ENCODE results near the gene C12orf75.
"Not testable (repeated sequence)": the region's sequence is repeated elsewhere in the genome, so short reads cannot be mapped to it uniquely, and the experiment has no call there.

Gene C12orf75

GRCh38 chr12:105374303-105374702 is 43.8 kb downstream of the C12orf75 start:
- DNase-seq (ENCODE audit: low read depth, low spot score): no peak

DNA sequence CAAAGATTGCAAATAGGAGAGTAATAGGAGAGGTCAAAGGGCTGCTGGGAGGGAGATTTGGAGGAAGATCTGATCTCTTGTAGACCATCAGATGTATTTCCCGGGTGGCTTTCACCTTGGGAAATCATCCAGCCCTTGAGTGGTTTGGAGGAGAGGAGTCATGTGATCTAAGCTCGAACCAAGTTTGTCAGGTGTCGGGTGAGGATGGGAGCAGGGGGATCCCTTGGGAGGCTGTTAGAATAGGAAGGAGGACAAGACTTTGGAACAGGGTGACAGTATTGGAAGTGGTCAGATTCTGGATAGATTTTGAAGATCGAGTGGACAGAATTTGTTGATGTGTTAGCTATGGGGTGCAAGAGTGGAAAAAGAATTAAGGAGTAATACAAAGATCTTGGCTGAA is 46.6 kb downstream of the C12orf75 start:
- no peak for DNase-seq (ENCODE audit: low read depth, low spot score)

GRCh38 chr12:105378911-105379310 is 48.4 kb downstream of the C12orf75 start:
- DNase-seq (ENCODE audit: low read depth, low spot score): peak; percentile 40

DNA sequence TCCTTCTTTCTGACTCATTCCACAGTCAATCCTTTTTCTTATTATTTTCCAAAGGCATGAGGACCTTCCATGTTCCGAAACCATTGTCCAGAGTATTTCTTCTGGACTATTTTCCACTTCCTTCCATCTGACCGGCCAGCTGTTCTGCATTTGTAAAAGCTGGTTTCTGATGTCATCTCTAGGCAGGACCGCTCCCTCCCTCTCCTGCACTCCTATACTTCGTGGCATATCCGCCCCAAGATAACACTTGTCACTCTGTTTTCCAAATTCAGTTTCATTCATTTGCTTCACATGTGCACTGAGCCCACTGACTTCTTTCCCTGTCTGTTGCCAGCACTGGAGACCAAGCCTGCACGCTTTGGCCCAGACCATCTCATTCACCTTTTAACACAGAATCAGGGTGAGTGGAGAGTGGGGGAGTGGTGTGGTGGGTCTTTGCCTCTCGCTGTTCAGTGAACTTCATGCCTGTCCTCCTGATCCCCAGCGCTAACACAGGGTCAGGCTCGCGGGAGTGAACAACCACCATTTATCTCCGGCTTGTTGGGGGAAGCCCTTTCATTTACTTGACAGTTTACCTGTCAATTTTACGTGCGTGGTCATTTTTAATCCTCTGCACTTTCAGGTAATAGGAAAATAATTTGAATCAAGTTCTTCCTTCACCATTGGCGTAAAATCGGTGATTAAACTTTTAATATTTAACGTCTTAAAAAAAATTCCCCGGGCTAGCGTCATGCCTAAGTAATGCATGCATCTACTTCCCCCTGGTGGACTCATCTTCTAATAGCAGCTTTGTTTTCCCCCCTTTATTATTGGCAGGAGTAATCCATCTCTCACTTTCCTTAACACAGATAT is 52.5 kb downstream of the C12orf75 start:
- DNase-seq (ENCODE audit: low read depth, low spot score): peak; percentile 77

GRCh38 chr12:105384220-105384619 is 53.7 kb downstream of the C12orf75 start:
- DNase-seq (ENCODE audit: low read depth, low spot score): no peak

DNA sequence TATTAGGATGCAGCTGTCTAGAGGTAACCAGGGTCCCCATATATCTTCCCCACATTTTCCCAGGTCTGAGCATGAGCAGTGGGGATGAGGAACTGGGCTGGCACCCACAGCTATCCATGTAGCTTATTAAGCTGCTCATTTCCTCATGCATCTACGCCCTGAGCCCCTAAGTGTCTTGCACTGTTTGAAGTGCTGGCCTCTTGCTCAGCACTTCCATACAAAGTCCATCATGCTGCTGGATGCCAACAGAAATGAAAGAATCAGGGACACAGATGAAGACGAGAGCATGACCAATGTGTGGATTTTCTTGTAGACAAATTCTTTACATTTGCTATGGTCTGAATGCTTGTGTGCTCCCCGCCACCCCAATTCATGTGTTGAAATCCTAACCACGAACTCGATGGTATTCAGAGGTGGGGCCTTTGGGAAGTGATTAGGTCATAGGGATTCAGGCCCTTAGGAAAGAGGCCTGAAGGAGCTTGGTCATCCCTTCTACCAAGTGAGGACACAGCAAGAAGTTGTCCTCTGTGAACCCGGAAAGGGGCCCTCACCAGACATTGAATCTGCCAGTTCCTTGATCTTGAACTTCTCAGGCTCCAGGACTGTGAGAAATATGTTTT is 54.5 kb downstream of the C12orf75 start:
- DNase-seq (ENCODE audit: low read depth, low spot score): peak; percentile 11

DNA sequence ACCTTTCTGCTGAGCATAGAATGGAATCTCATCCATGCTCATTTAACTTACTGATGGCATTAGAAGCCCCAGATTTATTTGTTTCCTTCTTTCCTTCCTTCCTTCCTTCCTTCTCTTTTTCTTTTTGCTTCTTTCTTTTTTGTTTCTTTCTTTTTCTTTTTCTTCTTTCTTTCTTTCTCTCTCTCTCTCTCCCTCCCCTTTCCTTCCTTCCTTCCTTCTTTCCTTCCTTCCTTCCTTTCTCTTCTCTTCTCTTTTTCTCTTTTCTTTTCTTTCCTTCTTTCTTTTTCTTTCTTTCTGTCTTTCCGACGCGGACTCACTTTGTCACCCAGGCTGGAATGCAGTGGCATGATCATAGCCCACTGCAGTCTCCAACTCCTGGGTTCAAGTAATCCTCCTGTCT is 55.9 kb downstream of the C12orf75 start:
- DNase-seq (ENCODE audit: low read depth, low spot score): no peak

DNA sequence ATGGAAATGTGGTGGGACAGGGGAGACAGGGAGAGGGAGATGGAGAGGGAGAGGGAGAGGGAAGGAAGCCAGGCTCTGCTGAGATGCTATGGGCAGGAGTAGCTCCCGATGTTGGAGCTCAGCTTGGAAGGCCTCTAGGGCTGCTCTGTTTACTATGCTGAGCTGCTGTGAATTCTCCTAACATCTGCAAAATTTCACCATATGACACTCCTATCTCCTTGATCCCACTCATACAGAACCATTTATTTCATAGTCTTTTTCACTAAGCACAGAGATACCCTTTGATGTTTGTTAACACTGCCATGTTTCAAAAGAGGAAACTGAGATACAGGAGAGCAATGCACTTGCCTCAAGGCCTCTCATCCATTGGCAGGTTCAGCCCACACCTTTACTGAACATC is 60.7 kb downstream of the C12orf75 start:
- DNase-seq (ENCODE audit: low read depth, low spot score): no peak

- DNase-seq (ENCODE audit: low read depth, low spot score): peak; percentile 59
Observed at GRCh38 chr12:105393587-105393986, 63.1 kb downstream of the C12orf75 start.

DNA sequence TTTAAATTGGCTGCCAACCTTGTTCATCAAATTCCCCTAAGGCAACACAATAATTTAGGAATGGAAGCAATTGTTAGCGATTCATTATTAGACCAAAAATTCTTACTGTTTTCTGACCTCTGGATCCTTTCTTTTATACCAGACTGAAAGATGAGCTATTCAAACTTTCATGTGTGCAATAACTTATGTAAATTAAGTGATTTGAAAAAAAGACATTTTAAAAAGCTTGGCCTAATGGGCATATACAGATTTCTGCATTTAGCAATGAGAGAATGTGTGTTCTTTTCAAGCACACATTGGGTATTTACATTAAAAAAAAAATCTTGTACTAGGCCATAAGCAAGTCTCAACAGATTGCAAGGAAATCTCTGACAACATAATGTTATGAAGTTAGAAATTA is 65.5 kb downstream of the C12orf75 start:
- no peak for DNase-seq (ENCODE audit: low read depth, low spot score)

DNA sequence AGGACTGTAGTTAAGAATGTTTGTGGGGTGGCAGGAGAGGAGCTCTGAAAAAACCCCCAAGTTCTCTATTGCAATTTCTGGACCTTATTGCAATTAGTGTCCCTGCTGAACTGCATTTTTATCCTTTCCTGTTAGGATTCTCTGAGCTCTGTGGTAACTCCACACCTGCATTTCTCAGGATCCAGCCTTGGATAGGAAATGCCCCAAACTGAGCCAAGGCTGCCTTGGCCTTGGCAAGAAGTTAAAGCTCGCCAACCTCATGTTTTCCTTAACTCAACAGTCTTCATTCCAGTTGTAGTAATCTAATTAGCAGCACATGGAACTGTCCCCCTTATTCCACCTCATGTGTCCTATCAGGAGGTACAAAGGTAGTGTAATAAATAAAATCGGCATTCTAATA is 66.5 kb downstream of the C12orf75 start:
- DNase-seq (ENCODE audit: low read depth, low spot score): no peak

- DNase-seq (ENCODE audit: low read depth, low spot score): no peak
Observed at GRCh38 chr12:105398930-105399329, 68.4 kb downstream of the C12orf75 start.

GRCh38 chr12:105399428-105400081 is 69.1 kb downstream of the C12orf75 start:
- no peak for DNase-seq (ENCODE audit: low read depth, low spot score)

DNA sequence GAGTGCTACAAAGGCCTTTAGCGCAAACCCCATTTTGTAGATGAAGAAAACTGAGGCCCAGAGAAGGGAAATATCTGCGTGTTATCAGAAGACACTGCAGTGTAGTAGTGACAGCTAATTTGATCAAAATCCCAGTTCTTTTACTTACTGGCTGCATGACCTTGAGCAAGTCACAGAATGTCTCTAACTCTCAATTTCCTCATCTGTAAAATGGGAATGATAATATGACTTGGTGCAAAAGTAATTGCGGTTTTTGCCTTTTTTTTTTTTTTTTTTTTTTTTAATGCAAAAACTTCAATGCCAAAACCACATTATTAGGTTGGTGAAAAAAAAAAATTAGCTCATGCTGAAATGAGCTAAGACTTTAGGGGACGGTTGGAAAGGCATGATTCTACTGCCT is 69.7 kb downstream of the C12orf75 start:
- no peak for DNase-seq (ENCODE audit: low read depth, low spot score)

GRCh38 chr12:105401198-105401597 is 70.7 kb downstream of the C12orf75 start:
- peak; percentile 20 for DNase-seq (ENCODE audit: low read depth, low spot score)

DNA sequence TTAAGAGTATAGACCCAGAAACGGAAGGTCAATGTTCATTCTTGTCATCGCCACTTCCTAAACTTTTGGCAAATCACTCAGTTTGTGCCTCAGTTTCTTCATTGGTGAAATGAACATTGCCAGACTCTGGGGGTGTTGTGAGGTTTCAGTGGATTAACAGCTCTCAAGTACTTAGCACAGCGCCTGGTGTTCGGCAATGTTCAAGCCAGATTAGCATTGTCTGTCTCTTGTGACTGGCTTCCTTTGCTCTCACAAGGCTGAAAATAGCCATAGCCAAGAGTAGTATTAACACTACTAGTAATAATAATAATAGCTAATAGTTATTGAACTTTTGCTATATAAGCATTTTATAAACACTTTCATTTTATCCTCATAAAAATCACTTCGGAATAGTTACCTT is 71.9 kb downstream of the C12orf75 start:
- no peak for DNase-seq (ENCODE audit: low read depth, low spot score)

- no peak for DNase-seq (ENCODE audit: low read depth, low spot score)
Observed at GRCh38 chr12:105403095-105403494, 72.6 kb downstream of the C12orf75 start.

DNA sequence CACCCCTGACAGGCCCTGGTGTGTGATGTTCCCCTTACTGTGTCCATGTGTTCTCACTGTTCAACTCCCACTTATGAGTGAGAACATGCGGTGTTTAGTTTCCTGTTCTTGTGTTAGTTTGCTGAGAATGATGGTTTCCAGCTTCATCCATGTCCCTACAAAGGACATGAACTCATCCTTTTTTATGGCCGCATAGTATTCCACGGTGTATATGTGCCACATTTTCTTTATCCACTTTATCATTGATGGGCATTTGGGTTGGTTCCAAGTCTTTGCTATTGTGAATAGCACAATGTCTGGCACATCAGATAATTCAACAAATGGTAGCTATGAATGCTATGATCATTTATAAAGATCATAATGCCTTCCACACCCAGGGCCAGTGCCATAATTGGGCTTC is 73.6 kb downstream of the C12orf75 start:
- DNase-seq (ENCODE audit: low read depth, low spot score): not testable (repeated sequence)

- DNase-seq (ENCODE audit: low read depth, low spot score): no peak
Observed at GRCh38 chr12:105406497-105406896, 76.0 kb downstream of the C12orf75 start.

DNA sequence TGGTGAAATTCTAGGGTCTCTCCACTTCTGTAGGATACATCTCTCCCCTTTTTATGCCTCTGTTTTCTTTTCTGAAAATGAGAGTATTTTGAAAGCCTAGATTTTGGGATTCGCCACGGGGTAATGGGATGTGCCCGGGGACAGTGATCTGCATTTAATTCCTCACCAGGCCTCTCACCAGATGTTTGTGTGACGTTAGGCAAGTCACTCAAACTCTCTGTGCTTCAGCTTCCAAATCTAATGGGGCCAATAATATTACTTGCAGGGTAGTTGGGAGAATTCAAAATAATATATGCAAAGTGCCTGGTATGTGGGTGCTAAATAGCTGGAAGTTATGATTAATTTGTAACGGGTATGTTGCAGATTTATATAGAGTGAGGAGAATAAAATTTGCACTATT is 78.8 kb downstream of the C12orf75 start:
- no peak for DNase-seq (ENCODE audit: low read depth, low spot score)

GRCh38 chr12:105409801-105410471 is 79.4 kb downstream of the C12orf75 start:
- peak; percentile 79 for DNase-seq (ENCODE audit: low read depth, low spot score)

- DNase-seq (ENCODE audit: low read depth, low spot score): no peak
Observed at GRCh38 chr12:105413911-105414487, 83.5 kb downstream of the C12orf75 start.
